Colon (tissue), 2 donors: ENCODE results near the gene AVEN.
"Not testable (repeated sequence)": the region's sequence is repeated elsewhere in the genome, so short reads cannot be mapped to it uniquely, and the experiment has no call there.

Experiments used
- FAIRE-seq: peaks from 2 replicates; lab custom pipeline; 2012; peaks lifted over from hg19 to GRCh38; lab: Jason Lieb, UNC
- donor health status: control.
- donor health status: control.

Gene AVEN

GRCh38 chr15:33846142-33846541, 192.9 kb downstream of the AVEN start:
- no peak for FAIRE-seq

DNA sequence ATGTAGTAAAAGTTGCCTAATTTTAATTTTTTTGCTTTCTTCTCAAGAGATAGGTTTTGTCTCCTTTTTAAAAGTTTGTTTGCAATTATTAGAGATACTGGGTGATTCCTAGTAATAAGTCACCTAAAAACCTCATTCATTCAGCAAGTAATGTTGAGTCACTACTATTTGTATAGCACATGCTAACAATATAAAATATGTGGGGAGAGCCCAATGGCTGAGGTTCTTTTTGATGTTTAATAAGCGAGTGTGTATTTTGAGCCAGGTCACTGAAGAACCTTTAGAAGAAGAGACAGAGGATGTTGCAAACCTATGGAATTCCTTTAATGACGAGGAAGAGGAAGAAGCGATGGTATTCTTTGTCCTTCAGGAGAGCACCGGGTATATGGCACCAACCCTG, 194.4 kb downstream of the AVEN start:
- FAIRE-seq = no peak

- FAIRE-seq = no peak
Measured at GRCh38 chr15:33844186-33844585, 194.8 kb downstream of the AVEN start.

DNA sequence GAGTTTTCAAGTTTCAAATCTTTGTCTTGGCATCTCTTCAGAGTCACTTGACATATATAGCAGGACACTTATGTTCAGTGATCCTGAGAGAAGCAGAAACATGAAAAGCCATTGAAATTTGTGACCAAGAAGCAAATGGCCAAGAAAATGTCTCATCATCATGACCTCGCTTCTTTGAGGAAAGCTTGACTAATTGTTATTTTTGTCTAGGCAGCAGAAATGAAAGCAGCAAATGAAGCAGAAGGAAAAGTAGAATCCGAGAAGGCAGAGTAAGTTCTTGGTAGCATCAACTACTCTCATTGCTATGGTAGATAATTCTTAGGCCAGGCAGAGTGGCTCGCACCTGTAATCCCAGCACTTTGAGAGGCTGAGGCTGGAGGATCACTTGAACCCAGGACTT, 198.4 kb downstream of the AVEN start:
- no peak for FAIRE-seq

GRCh38 chr15:33839540-33839939, 199.5 kb downstream of the AVEN start:
- no peak for FAIRE-seq

GRCh38 chr15:33837294-33837693, 201.7 kb downstream of the AVEN start:
- no peak for FAIRE-seq

DNA sequence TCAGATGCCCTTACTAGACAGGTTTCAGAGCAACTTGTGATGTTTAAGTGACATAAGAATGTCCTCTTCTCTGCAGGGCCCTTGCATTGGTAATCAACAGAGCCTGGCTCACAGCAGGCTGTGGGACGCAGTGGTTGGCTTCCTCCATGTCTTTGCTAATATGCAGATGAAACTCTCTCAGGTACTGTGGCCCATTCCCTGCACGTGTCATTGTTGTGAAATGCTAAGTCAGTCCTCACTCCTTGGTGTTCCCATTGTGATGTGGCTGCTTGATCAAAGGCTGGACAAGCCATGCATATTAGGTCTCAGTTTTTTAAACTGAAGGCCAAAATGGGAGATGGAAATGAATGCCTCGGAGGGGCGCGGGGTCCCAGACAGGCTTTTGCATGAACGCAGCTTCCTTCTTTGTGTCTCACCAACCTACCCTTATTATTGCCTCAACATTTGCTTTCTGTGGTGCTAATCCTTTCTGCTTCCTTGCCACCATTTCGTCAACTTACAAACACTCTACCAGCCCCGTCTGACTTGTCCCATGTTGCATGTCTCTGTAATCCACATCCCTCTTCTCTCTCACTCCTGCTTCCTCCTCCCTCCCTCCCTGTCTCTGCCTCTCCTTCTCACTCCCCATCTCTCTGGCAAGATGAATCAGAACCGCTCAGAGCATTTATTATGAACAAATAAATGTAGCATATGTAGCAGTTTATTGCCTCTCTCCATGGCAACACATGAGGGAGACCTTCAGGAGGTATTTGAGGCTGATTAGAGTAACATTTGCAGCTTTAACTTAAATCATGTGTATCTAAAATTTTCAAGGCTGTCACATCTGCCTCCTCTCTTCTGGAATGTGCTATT, 203.9 kb downstream of the AVEN start:
- FAIRE-seq = no peak

DNA sequence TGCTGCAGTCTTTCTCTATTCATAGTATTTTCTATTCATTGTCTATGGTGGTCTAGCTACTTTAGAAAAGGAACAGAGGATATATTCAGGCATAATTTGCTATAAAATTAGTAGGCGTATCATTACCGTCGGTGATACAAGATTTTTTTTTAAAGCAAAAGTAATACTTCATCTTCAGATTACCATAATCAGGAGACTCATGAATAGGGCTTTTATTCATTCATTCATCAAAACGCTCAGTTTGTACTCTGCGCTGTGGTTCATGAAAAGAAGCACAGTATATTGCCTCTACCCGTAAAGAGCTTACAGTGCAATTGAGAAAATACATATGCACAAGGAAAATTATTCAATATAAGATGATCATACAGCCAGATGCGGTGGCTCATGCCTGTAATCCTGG, 207.4 kb downstream of the AVEN start:
- FAIRE-seq = no peak

GRCh38 chr15:33830351-33830750, 208.7 kb downstream of the AVEN start:
- FAIRE-seq = no peak

DNA sequence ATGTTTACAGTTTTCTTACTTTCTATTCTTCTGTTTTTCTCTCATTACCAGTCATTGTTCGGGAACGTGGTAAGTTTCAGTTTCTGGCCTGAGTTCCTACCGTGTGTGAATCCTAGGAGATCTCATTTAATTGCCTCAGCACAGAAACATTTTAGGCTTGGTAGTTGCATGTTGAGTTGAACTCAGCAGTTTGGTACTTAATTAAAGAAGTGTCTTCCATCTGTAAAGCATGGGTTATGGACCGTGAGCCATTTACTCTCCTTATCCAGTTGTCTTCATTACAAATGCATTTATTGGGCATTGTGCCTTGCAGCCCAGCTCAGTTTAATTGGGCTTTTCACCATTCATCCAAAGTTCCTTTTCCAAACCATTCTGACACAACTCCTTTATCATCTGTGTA, 212.8 kb downstream of the AVEN start:
- FAIRE-seq = no peak

DNA sequence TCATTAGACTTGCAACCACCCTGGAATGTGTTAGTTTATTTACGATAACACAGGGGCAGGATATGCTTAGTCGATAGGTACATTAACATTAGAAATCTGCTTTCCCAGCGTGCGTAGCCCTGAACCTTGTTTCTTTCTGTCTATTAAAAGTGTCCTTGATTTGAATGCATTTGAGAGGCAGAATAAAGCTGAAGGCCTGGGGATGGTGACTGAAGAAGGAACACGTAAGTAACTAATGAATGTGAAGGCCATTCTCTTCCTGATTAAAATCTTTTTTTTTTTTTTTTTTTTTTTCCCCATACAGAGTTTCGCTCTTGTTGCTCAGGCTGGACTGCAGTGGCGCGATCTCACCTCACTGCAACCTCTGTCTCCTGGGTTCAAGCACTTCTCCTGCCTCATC, 213.6 kb downstream of the AVEN start:
- no peak for FAIRE-seq

DNA sequence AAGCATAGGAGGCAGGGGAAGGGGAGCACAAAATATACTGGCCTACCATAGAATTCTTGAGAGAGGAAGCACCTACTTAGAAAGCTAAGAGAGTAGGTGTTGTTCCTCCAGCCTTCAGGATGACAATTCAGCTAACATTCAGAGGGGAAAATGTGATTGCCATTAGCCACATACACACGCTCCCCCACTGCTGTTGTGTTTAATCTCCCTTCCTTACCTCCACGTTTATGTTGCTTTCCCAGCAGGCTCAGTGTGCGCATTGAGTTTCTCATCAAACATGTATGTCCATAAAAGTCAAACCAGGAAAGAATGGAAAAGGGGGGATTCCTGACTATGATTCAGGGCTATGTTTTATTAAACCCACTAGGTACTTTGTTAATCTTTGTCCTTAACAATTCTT, 215.9 kb downstream of the AVEN start:
- FAIRE-seq = no peak

- FAIRE-seq = no peak
Measured at GRCh38 chr15:33822479-33822878, 216.5 kb downstream of the AVEN start.

DNA sequence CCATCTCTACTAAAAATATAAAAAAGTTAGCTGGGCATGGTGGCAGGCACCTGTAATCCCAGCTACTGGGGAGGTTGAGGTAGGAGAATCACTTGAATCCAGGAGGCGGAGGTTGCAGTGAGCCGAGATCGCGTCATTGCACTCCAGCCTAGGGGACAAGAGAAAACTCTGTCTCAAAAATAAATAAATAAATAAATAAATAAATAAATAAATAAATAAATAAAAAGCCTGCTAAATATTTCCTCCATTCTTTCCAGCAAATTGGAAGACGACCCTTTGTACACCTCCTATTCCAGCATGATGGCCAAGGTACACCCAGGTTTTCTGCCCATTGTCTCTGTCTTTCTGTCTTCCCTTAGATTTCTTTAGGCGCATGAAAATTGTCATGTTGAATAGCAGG, 219.5 kb downstream of the AVEN start:
- FAIRE-seq = not testable (repeated sequence)
